GM12864 (cell line): Measurements from ENCODE around the gene NPFF.
"Not testable (repeated sequence)": the region's sequence is repeated elsewhere in the genome, so short reads cannot be mapped to it uniquely, and the experiment has no call there.

Experiments
- DNase-seq: peaks from one replicate; pipeline ENCODE4 v3.0.0-alpha.2; 2011; ENCODE audit warnings: low read depth
- H3K4me3 ChIP-seq: 2 replicates; pipeline ENCODE4 v1.5.1; 2011; ENCODE audit warnings: mild to moderate bottlenecking, low read depth, low read length, control low read depth
- TF ChIP-seq, protein P1 (sequence below): IDR thresholded peaks from 2 replicates; pipeline ENCODE4 v1.5.1; 2011; ENCODE audit warnings: low read depth, mild to moderate bottlenecking, moderate library complexity, low read length, control low read depth, inconsistent platforms; ENCODE audit errors: missing control alignments

The NPFF gene, protein sequence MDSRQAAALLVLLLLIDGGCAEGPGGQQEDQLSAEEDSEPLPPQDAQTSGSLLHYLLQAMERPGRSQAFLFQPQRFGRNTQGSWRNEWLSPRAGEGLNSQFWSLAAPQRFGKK

DNA sequence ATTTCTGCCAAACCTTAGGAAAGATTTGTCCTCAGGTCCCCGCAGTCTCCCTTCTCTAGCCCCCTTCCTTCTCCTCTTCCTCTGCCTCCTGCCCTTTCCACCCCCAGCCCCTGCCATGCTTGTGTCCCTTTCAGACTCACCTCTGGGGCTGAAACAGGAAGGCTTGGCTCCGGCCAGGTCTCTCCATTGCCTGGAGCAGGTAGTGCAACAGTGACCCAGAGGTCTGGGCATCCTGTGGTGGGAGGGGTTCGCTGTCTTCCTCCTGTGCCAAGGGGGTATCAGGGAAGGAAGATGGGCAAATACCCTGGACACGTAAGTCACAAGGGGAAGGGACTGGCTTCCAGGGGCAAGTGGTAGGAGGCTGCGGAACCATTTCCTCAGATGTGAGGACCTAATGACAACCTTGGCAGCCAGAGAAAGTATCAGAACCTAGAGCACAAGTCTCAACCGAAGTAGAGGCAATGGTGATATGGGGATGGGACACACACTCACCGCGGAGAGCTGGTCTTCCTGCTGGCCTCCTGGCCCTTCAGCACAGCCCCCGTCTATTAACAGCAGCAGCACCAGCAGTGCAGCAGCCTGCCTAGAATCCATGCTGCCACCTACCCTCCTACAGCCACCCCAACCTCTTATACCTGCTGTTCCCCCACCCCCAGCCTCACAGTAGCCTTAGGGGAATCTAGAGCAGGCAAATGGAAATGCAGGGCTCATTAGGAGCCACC is at the start of gene NPFF:
Gene NPFF, minus strand, starts transcription at position 604 of the 722 bp plus-strand sequence. Its CDS starts 10 bp downstream, at position 594.
- DNase-seq = no peak
- TF ChIP-seq, protein P1, sequence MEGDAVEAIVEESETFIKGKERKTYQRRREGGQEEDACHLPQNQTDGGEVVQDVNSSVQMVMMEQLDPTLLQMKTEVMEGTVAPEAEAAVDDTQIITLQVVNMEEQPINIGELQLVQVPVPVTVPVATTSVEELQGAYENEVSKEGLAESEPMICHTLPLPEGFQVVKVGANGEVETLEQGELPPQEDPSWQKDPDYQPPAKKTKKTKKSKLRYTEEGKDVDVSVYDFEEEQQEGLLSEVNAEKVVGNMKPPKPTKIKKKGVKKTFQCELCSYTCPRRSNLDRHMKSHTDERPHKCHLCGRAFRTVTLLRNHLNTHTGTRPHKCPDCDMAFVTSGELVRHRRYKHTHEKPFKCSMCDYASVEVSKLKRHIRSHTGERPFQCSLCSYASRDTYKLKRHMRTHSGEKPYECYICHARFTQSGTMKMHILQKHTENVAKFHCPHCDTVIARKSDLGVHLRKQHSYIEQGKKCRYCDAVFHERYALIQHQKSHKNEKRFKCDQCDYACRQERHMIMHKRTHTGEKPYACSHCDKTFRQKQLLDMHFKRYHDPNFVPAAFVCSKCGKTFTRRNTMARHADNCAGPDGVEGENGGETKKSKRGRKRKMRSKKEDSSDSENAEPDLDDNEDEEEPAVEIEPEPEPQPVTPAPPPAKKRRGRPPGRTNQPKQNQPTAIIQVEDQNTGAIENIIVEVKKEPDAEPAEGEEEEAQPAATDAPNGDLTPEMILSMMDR = no peak
- no peak within 1 kb of the TSS for H3K4me3 ChIP-seq

DNA sequence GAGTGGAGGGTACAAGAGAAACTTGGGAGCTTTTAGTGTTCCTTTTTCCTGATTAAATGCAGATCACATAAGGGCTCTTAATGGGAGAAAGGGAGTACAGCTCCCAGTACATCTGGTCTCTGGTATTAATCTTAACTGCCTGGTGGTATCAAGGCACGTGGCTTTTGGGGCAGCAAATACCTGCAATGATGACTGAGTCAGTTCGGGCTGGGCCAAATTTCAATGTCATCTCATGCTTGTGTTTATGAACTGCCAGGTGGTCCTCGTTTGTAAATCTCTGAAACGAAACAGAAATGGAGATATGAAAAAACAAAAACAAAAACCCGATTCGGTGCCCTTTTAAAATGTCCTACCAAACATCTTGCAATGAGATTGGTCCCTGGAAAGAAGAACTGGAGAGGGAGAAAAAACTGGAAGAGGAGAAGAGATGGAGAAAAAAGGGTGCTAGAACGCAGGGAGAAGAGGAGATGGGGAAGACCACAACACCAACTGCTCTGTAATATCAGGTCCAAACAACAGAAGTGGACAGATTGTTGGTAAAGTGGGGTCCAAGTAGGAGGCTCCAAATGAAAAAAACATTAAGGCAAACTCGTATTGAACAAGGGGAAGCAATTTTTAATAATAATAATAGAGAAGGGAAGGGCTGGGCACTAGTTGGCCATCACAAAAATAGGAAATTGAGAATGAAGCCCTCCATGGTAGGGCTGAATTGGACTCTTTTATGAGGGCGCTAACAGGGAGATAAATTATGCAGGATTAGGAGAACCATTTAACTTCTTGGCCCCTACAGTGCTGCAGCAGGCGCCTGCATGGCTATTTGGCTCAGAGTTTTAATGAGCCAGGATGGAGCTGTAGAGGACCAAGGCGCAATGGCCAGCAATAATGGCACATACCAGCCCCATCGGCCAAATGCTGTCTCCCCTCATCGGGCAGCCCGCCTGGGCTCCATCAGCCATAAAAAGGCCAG is 45.4 kb upstream of the NPFF start:
- DNase-seq = no peak
- TF ChIP-seq, protein P1 = no peak

DNA sequence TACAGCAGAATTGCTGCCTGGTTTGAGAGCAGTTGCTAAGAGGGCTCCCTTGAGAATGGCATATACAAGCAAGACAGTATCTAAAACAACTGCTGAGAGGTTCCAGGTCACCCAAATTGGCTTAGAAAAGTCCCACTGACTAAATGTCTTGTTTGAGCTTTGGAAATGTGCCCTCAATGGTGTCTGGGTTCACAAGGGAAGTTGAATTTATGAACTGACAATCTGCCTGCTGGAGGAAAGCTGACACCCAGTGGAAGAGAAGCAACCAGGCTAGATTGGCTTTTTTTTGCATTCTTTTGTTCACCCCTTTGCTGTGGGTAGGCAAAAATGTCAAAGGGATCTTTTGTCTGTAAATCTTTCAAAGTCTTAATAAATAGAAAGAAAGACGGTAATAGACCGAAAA is 44.6 kb upstream of the NPFF start:
- TF ChIP-seq, protein P1 = no peak
- no peak for DNase-seq
- H3K4me3 ChIP-seq = no peak overlapping the region

More for the DNA sequence above, 45.4 kb upstream of the NPFF start:
- no peak overlapping the region for H3K4me3 ChIP-seq

DNA sequence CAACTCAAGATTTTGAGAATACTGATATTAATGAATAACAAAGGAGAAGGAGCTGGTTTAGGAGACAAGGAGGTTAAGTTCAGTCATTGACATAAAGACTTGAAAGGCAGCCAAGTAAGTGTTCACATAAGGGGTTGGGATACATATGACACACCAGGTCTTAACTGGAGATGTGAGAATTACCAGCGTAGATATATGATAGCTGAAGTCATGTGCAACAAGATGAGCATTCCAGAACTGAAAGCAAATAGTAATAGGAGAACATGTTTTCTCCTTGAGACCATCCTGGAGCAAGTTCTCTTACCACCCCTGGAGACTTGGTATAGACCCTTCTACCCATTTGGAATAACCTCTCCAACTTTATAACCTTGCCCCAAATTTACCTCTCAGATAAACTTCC is 43.3 kb upstream of the NPFF start:
- DNase-seq = no peak
- TF ChIP-seq, protein P1 = no peak
- no peak overlapping the region for H3K4me3 ChIP-seq

DNA sequence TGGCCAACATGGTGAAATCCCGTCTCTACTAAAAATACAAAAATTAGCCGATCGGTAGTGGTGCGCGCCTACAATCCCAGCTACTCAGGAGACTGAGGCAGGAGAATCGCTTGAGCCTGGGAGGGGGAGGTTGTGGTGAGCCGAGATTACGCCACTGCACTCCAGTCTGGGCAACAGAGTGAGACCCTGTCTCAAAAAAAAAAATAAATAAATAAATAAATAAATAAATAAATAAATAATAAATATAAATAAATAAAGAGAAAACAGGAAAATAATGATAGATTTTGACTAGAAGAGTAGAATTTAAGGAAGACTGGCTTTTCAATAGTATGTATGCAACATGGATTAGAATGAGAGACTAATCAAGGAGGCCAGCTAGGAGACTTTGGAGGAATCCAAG is 42.8 kb upstream of the NPFF start:
- H3K4me3 ChIP-seq, DNase-seq: not testable (repeated sequence)

DNA sequence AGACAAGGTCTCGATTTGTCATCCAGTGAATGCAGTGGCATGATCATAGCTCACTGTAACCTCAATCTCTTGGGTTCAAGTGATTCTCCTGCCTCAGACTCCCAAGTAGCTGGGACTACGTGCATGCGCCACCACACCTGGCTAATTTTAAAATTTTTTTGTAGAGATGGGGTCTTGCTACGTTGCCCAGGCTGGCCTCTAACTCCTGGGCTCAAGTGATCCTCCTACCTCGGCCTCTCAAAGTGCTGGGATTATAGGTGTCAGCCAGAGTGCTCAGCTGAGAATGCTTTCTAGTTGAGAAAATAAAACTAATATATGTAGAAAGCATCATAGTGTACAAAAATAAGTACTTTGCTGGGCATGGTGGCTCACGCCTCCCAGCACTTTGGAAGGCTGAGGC is 41.1 kb upstream of the NPFF start:
- DNase-seq, H3K4me3 ChIP-seq: not testable (repeated sequence)

DNA sequence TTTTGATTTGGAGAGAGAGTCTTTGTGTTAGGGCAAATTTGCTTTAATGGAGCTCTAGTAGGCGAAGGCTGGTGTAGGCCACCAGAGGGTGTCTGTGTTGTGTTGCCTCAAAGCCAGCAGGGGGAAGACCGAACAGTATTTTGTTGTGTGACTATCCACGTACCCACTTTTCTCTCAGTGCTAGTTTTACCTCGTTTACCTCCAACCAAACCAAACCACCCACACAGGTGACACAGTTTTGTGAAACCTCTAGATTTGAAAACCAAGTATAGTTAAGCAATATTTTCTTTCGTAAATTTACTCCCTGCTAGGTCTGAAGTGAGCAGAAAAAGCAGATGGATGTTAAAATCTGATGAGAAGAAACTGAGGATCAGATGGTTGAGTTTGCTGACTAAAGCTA is 36.3 kb upstream of the NPFF start:
- DNase-seq = peak; percentile 50

More for the DNA sequence above, 36.3 kb upstream of the NPFF start:
- no peak overlapping the region for H3K4me3 ChIP-seq
- TF ChIP-seq, protein P1 = peak; percentile 92
